WTC11 (cell line): Measurements from ENCODE around the gene CDH6. TPM values are rescaled to one million over a fixed set of nuclear protein-coding genes. Genes with fewer than 3 reads are reported as not detected.

Experiments used
- ATAC-seq: fragments of 200-7000 bp; cut with Tn5 transposase; 2 replicates; pipeline ENCODE4 v1.10.0; 2021; ENCODE audit warnings: mild to moderate bottlenecking, moderate library complexity
- CTCF ChIA-PET: fragments of 300-600 bp; sonication (Branson Sonifier 250); formaldehyde crosslinking; loops from one replicate; lab custom pipeline; 2021; ENCODE audit warnings: antibody characterized with exemption; lab: Charles Lee
- POLR2A ChIA-PET: fragments of 350-600 bp; sonication (Branson Sonifier 250); formaldehyde crosslinking; loops from one replicate; lab custom pipeline; 2021; ENCODE audit warnings: antibody characterized with exemption; lab: Charles Lee
- DNase-seq: peaks from one replicate; pipeline ENCODE4 v3.0.0; 2021; ENCODE audit warnings: low spot score
- H3K27ac Mint-ChIP-seq: 2 replicates; pipeline ENCODE4 v1.8.0; 2021; ENCODE audit warnings: mixed read lengths
- H3K27me3 Mint-ChIP-seq: 2 replicates; pipeline ENCODE4 v1.8.0; 2021; ENCODE audit warnings: low read depth, mild to moderate bottlenecking, moderate library complexity, mixed read lengths
- H3K36me3 Mint-ChIP-seq: 2 replicates; pipeline ENCODE4 v1.8.0; 2021; ENCODE audit warnings: mixed read lengths
- H3K4me1 Mint-ChIP-seq: 2 replicates; pipeline ENCODE4 v1.8.0; 2022; ENCODE audit warnings: mixed read lengths
- H3K4me3 Mint-ChIP-seq: 2 replicates; pipeline ENCODE4 v1.8.0; 2021; ENCODE audit warnings: mild to moderate bottlenecking, moderate library complexity, mixed read lengths
- H3K9me3 Mint-ChIP-seq: 2 replicates; pipeline ENCODE4 v1.8.0; 2021; ENCODE audit warnings: mixed read lengths
- AFF4 ChIP-seq: sonication (generic); formaldehyde crosslinking; IDR thresholded peaks from 2 replicates; pipeline ENCODE4 v1.8.1; 2023; ENCODE audit warnings: mild to moderate bottlenecking, missing genetic modification reagents, borderline replicate concordance
- ATF1 ChIP-seq: sonication (generic); formaldehyde crosslinking; IDR thresholded peaks from 2 replicates; pipeline ENCODE4 v1.8.1; 2023; ENCODE audit warnings: mild to moderate bottlenecking, moderate library complexity, missing genetic modification reagents
- ATF3 ChIP-seq: sonication (generic); formaldehyde crosslinking; conservative IDR thresholded peaks from 2 replicates; pipeline ENCODE4 v1.8.1; 2022; ENCODE audit warnings: mild to moderate bottlenecking, missing genetic modification reagents
- CDX4 ChIP-seq: fragments of 250-450 bp; sonication (Bioruptor Pico); IDR thresholded peaks from 2 replicates; pipeline ENCODE4 v1.9.0; 2021; ENCODE audit warnings: moderate library complexity, mild to moderate bottlenecking, inconsistent platforms, borderline replicate concordance
- CTCF ChIP-seq: fragments of 200-600 bp; IDR thresholded peaks from 2 replicates; pipeline ENCODE4 v1.8.0; 2022; ENCODE audit warnings: antibody characterized with exemption
- E2F5 ChIP-seq: sonication (generic); formaldehyde crosslinking; IDR thresholded peaks from 2 replicates; pipeline ENCODE4 v1.8.1; 2022; ENCODE audit warnings: mild to moderate bottlenecking, moderate library complexity, missing genetic modification reagents
- ELF4 ChIP-seq: sonication (generic); formaldehyde crosslinking; IDR thresholded peaks from 2 replicates; pipeline ENCODE4 v1.8.1; 2022; ENCODE audit warnings: low read depth, mild to moderate bottlenecking, moderate library complexity, missing genetic modification reagents
- EMX1 ChIP-seq: fragments of 250-450 bp; sonication (Bioruptor Pico); IDR thresholded peaks from 2 replicates; pipeline ENCODE4 v1.8.0; 2021; ENCODE audit warnings: mild to moderate bottlenecking
- ETV6 ChIP-seq: sonication (generic); formaldehyde crosslinking; IDR thresholded peaks from 2 replicates; pipeline ENCODE4 v1.8.1; 2022; ENCODE audit warnings: mild to moderate bottlenecking, missing genetic modification reagents
- FOXJ3 ChIP-seq: sonication (generic); formaldehyde crosslinking; IDR thresholded peaks from 2 replicates; pipeline ENCODE4 v1.9.0; 2021; ENCODE audit warnings: missing genetic modification reagents, mild to moderate bottlenecking, borderline replicate concordance
- FOXK1 ChIP-seq: sonication (generic); formaldehyde crosslinking; IDR thresholded peaks from 2 replicates; pipeline ENCODE4 v1.8.0; 2022; ENCODE audit warnings: mild to moderate bottlenecking, moderate library complexity, missing genetic modification reagents
- GTF2I ChIP-seq: fragments of 250-450 bp; sonication (Bioruptor Pico); conservative IDR thresholded peaks from 2 replicates; pipeline ENCODE4 v1.4.0; 2021; ENCODE audit warnings: mild to moderate bottlenecking
- JAZF1 ChIP-seq: fragments of 250-450 bp; sonication (Bioruptor Pico); IDR thresholded peaks from 2 replicates; pipeline ENCODE4 v1.9.0; 2021; ENCODE audit warnings: moderate library complexity, mild to moderate bottlenecking, inconsistent platforms
- JUN ChIP-seq: sonication (generic); formaldehyde crosslinking; IDR thresholded peaks from 2 replicates; pipeline ENCODE4 v1.8.0; 2023; ENCODE audit warnings: mild to moderate bottlenecking, missing genetic modification reagents
- MAX ChIP-seq: sonication (generic); formaldehyde crosslinking; IDR thresholded peaks from 2 replicates; pipeline ENCODE4 v1.8.0; 2022; ENCODE audit warnings: mild to moderate bottlenecking, missing genetic modification reagents
- MXD4 ChIP-seq: fragments of 250-450 bp; sonication (Bioruptor Pico); IDR thresholded peaks from 2 replicates; pipeline ENCODE4 v1.8.0; 2021; ENCODE audit warnings: mild to moderate bottlenecking, moderate library complexity, borderline replicate concordance
- NFYB ChIP-seq: sonication (generic); formaldehyde crosslinking; conservative IDR thresholded peaks from 2 replicates; pipeline ENCODE4 v1.8.0; 2022; ENCODE audit warnings: low read depth, missing genetic modification reagents
- NR1H2 ChIP-seq: sonication (generic); formaldehyde crosslinking; IDR thresholded peaks from 2 replicates; pipeline ENCODE4 v1.9.0; 2021; ENCODE audit warnings: mild to moderate bottlenecking, moderate library complexity, missing genetic modification reagents
- NR2C2 ChIP-seq: sonication (generic); formaldehyde crosslinking; IDR thresholded peaks from 2 replicates; pipeline ENCODE4 v1.8.0; 2022; ENCODE audit warnings: mild to moderate bottlenecking, missing genetic modification reagents
- PRRX2 ChIP-seq: fragments of 250-450 bp; sonication (Bioruptor Pico); IDR thresholded peaks from 2 replicates; pipeline ENCODE4 v1.8.0; 2021; ENCODE audit warnings: mild to moderate bottlenecking
- SOX15 ChIP-seq: fragments of 250-450 bp; sonication (Bioruptor Pico); IDR thresholded peaks from 2 replicates; pipeline ENCODE4 v1.9.0; 2021; ENCODE audit warnings: mild to moderate bottlenecking
- TEAD4 ChIP-seq: sonication (generic); formaldehyde crosslinking; IDR thresholded peaks from 2 replicates; pipeline ENCODE4 v1.8.0; 2022; ENCODE audit warnings: mild to moderate bottlenecking, missing genetic modification reagents
- ZNF121 ChIP-seq: sonication (generic); formaldehyde crosslinking; IDR thresholded peaks from 2 replicates; pipeline ENCODE4 v1.8.0; 2023; ENCODE audit warnings: missing genetic modification reagents
- ZNF138 ChIP-seq: sonication (generic); formaldehyde crosslinking; conservative IDR thresholded peaks from 2 replicates; pipeline ENCODE4 v1.8.1; 2022; ENCODE audit warnings: mild to moderate bottlenecking, moderate library complexity, missing genetic modification reagents
- ZNF232 ChIP-seq: sonication (generic); formaldehyde crosslinking; IDR thresholded peaks from 2 replicates; pipeline ENCODE4 v1.8.0; 2022; ENCODE audit warnings: mild to moderate bottlenecking, missing genetic modification reagents
- ZNF396 ChIP-seq: fragments of 250-450 bp; sonication (Bioruptor Pico); IDR thresholded peaks from 2 replicates; pipeline ENCODE4 v1.8.0; 2021; ENCODE audit warnings: mild to moderate bottlenecking, moderate library complexity, borderline replicate concordance
- ZNF416 ChIP-seq: fragments of 250-450 bp; sonication (Bioruptor Pico); IDR thresholded peaks from 2 replicates; pipeline ENCODE4 v1.9.0; 2021; ENCODE audit warnings: mild to moderate bottlenecking, inconsistent platforms
- total RNA-seq: library from RNA; stranded (reverse); gene quantifications from 3 replicates; pipeline ENCODE4 v1.2.3, GENCODE V29; 2021

CDH6 gene
- total RNA-seq, 1 experiment from 2014 or later, result 2.6 TPM

GRCh38 chr5:31287985-31288384 is 94.5 kb downstream of the CDH6 start:
- Mint-ChIP-seq H3K36me3 (no peaks in the 10 kb centered on the region), H3K9me3 (no peaks in the 10 kb centered on the region), H3K4me3 (no peak overlapping the region), H3K27me3 (no peaks in the 10 kb centered on the region), H3K4me1 (peaks cover 27% of the 10 kb centered on the region)
- no peak for DNase-seq
- no peak for ATAC-seq
- POLR2A ChIA-PET, result no interaction called here
- TF ChIP-seq GTF2I (CRISPR knock-in tag), result no peak
- no peak for TF ChIP-seq FOXJ3 (CRISPR knock-in tag)
- no peak for TF ChIP-seq PRRX2 (CRISPR knock-in tag)
- TF ChIP-seq, all 79 proteins: peak for 0
- CTCF ChIA-PET, result no interaction called here
- no peak overlapping the region for H3K27ac Mint-ChIP-seq

- ATAC-seq (no peak), DNase-seq (no peak)
- no peaks in the 10 kb centered on the region for H3K27me3 Mint-ChIP-seq
- H3K9me3 Mint-ChIP-seq, result no peaks in the 10 kb centered on the region
- no peak overlapping the region; the same call in 1 of the 2 replicates for H3K27ac Mint-ChIP-seq
- no peaks in the 10 kb centered on the region for H3K36me3 Mint-ChIP-seq
- ChIA-PET CTCF (interaction anchor here (1.4 to 1.5 kb wide), 2 partner anchors 11 to 19 kb away, joined by 3 to 9 read pairs; no protein-coding TSS in a partner anchor), POLR2A (interaction anchor here (0.6 kb wide), 1 partner anchor 8 kb away, joined by 3 read pairs; no protein-coding TSS in a partner anchor)
- peaks cover 27% of the 10 kb centered on the region for H3K4me1 Mint-ChIP-seq
- no peak overlapping the region for H3K4me3 Mint-ChIP-seq
- TF ChIP-seq ZNF232 (CRISPR knock-in tag) (no peak), ELF4 (CRISPR knock-in tag) (no peak), MXD4 (no peak), ZNF416 (CRISPR knock-in tag) (no peak), ZNF396 (CRISPR knock-in tag) (no peak), JAZF1 (CRISPR knock-in tag) (no peak), MAX (CRISPR knock-in tag) (no peak), ZNF138 (CRISPR knock-in tag) (no peak), TEAD4 (CRISPR knock-in tag) (no peak), CTCF (no peak), EMX1 (CRISPR knock-in tag) (no peak), NR2C2 (CRISPR knock-in tag) (no peak), ATF3 (no peak), ETV6 (CRISPR knock-in tag) (no peak), JUN (CRISPR knock-in tag) (no peak)
- TF ChIP-seq, all 79 proteins: peak for 0
These were observed 95.9 kb downstream of the CDH6 start for GRCh38 chr5:31289429-31289828.

GRCh38 chr5:31291323-31291854 is 97.9 kb downstream of the CDH6 start:
- no peaks in the 10 kb centered on the region for H3K36me3 Mint-ChIP-seq
- ATAC-seq (peak; percentile 81), DNase-seq (peak; percentile 39)
- CTCF ChIA-PET, result interaction anchor here (0.6 to 1.1 kb wide), 6 partner anchors 9 to 518 kb away, joined by 3 to 4 read pairs (median 3); no protein-coding TSS in a partner anchor
- no peaks in the 10 kb centered on the region for H3K27me3 Mint-ChIP-seq
- H3K4me3 Mint-ChIP-seq, result no peak overlapping the region
- H3K9me3 Mint-ChIP-seq, result no peaks in the 10 kb centered on the region
- no peak overlapping the region for H3K27ac Mint-ChIP-seq
- H3K4me1 Mint-ChIP-seq, result peaks cover 27% of the 10 kb centered on the region
- POLR2A ChIA-PET, result no interaction called here
- TF ChIP-seq ETV6 (CRISPR knock-in tag), result no peak
- TF ChIP-seq FOXK1 (CRISPR knock-in tag), result no peak
- TF ChIP-seq ZNF138 (CRISPR knock-in tag), result no peak
- no peak for TF ChIP-seq E2F5 (CRISPR knock-in tag)
- TF ChIP-seq NR1H2 (CRISPR knock-in tag), result no peak
- no peak for TF ChIP-seq TEAD4 (CRISPR knock-in tag)
- TF ChIP-seq EMX1 (CRISPR knock-in tag), result no peak
- TF ChIP-seq ATF1 (CRISPR knock-in tag), result no peak
- no peak for TF ChIP-seq ZNF121 (CRISPR knock-in tag)
- no peak for TF ChIP-seq CDX4 (CRISPR knock-in tag)
- TF ChIP-seq SOX15, result no peak
- no peak for TF ChIP-seq NFYB (CRISPR knock-in tag)
- no peak for TF ChIP-seq AFF4 (CRISPR knock-in tag)
